GM12872 (cell line): ENCODE results near the gene TMEM222.

ENCODE experiments used
- CTCF ChIP-seq: IDR thresholded peaks from 3 replicates; pipeline ENCODE4 v1.5.1; 2011; ENCODE audit warnings: low read depth, mild to moderate bottlenecking, low read length, moderate library complexity; ENCODE audit not compliant: insufficient read depth

Gene TMEM222

GRCh38 chr1:27353629-27354028 lies 31.7 kb downstream of the TMEM222 start:
- no peak for TF ChIP-seq CTCF

GRCh38 chr1:27355683-27356082 lies 33.7 kb downstream of the TMEM222 start:
- TF ChIP-seq CTCF: no peak

GRCh38 chr1:27356277-27356618 lies 34.3 kb downstream of the TMEM222 start:
- TF ChIP-seq CTCF: no peak

- 0 out of 3 replicates have a peak, but pooled peaks have one; percentile 28 for TF ChIP-seq CTCF
Measured at GRCh38 chr1:27356619-27357280, 34.8 kb downstream of the TMEM222 start.

GRCh38 chr1:27357281-27358037 lies 35.5 kb downstream of the TMEM222 start:
- TF ChIP-seq CTCF: peak; percentile 97

- no peak for TF ChIP-seq CTCF
Measured at GRCh38 chr1:27358038-27358927, 36.3 kb downstream of the TMEM222 start.

- no peak for TF ChIP-seq CTCF
Measured at GRCh38 chr1:27358928-27359313, 37.0 kb downstream of the TMEM222 start.
